HG03039 (cell line): ENCODE measurements around the gene GTF2H4.

ENCODE experiments used
- ATAC-seq: cut with Tn5 transposase; IDR thresholded peaks from one replicate; pipeline ENCODE4 v1.9.1; 2021; ENCODE audit warnings: mild to moderate bottlenecking, moderate library complexity; ENCODE audit not compliant: unreplicated experiment

Gene GTF2H4

DNA sequence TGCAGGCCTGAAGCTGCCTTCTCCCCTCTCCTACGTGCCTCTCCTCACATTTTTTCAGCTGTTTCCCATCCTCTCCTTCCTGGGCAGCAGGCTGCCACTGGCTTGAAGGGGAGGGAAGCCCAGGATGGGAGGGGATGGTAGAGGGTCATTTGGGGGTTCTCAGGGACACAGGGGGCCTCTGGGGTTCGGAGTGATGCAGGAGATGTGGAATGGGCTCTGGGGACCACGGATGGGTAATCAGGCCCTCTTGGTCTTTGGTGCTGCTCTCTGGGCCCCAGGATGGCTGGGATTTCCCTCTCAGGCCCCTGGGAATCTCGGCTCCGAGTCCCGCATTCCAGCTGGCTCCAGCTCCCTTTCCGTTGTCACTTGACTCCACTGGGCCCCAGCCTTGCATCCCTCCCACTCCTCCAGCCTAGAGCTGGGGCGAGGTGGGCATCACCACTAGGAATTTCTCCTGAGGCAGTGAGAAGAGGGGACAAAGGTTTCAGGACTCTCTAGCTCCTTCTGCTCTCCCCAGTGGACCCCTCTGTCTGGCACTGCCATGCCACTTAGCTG lies 25.7 kb upstream of the GTF2H4 start:
- no peak for ATAC-seq

DNA sequence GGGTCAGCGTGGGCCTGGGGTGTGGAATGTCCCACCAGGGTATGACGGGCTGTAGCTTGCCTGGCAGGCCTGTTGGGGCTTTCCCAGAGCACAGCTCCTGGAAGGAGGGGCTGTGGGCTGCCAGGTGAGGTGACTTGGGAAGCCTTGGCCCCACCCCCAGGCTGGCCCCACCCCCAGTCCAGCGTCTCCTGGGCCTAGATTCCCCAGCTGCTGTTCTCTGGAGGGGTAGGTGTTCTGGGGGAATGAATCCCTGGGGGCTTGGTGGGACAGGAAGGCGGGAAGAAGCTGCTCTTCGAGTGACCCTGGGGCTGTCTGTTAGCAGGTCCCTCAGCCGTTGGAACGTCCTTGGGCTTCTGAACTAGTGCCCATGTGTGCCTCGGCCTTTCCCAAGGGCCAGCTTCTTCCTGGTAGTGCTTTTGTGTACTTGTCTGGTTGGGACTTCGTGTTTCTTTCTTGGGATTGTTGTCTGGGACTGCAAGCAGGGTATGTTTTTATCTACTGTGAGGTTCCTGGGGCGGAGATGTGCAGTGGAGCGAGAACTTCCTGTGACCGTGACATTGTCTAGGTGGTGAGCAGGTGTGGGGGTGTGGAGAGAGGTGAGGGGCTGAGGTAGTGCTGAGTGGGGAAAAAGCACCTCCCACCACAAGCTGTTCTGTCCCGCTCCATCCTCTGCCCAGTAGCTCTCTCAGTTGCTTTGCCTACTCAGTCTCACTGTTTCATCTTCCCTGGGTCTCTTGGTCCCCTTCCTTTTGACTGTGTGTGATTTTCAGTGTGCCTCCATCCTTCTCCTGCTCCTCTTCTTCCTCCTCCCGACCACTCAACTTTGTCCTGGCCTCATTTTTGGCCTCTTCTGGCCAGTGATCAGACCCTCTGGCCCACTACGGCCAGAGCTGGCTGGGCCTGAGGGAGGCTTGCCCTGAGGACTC lies 25.0 kb upstream of the GTF2H4 start:
- ATAC-seq: no peak

DNA sequence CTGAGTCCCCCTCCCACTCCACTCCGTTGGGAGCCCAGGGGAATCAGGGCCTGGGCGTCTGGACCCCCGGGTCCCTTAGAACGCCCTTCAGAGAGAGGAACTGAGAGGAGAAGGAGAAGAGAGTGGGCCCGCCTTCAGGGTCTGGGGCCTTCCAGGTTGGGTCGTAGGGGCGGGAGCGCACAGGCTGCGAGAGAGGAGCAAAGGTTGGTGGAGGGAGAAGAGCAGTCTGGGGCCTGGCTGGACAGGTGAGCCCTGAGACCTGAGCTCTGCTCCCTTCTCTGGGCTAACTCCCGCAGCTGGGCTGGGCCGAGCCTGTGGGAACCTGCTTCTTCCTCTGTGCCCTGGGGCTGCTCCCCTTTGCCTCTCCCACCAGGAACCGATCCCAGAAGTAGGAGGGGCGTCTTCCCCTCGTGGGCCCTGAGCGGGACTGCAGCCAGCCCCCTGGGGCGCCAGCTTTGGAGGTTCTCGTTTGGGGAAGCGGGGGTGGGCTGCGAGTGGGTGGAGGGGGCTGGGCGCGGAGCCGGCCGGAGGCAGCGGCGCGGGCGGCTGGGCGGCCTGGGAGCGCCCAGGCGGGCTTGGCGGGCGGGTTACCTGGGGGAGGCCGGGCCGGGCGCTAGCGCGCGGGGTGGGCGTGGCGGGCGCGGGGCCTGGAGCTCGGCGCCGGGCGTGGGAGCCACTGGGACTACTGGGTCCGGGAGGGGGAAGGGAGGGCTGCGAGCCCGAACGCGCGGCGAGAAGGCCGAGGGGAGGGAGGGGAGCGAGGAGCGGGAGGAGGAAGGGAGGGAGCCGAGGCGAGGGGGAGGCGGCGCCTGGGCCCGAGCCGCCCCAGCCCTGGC lies 24.1 kb upstream of the GTF2H4 start, which contains the start of gene DDR1:
DDR1 (plus strand) TSS at position 835 of the 836 bp plus-strand sequence. CDS start 4,211 bp downstream, outside the sequence.
- no peak for ATAC-seq

DNA sequence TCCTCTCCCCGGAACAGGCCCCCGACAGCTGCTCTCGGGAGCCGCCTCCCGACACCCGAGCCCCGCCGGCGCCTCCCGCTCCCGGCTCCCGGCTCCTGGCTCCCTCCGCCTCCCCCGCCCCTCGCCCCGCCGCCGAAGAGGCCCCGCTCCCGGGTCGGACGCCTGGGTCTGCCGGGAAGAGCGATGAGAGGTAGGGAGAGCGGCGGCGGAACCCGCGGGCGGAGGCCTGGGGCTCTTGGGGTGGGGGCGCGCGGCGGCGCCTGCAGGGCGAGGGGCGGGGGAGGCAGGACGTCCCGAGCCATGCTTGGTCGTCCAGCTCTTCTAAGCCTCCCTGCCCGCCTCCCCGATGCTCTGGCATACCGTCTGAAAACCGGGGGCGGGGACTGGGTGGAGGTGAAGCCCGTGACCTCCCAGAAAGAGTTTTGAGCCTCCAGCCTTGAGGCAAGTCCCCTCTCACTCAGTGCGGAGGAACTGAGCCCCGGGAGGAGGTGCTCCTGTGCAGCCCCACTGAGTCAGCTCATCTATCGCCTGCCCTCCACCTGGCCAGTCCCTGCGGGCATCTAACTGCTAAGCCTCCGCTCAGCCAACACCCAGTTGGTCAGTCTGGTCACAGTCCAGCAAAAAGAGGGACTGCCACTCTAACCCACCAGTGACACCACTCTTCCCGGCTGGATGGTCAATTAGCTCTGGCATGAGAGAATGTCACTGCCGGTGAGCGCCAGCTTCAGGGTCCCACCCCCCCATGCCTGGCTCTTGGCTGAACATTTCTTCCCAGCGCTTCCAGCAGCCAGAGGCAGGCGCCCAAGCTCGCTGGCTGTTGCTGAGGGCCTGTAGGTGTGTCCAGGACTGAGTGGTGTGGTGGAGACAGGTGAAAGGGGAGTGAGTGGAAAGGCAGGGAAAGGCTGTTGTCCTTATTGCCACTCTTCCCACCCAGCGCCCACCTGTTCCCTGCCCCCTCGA lies 23.2 kb upstream of the GTF2H4 start:
- ATAC-seq: no peak

DNA sequence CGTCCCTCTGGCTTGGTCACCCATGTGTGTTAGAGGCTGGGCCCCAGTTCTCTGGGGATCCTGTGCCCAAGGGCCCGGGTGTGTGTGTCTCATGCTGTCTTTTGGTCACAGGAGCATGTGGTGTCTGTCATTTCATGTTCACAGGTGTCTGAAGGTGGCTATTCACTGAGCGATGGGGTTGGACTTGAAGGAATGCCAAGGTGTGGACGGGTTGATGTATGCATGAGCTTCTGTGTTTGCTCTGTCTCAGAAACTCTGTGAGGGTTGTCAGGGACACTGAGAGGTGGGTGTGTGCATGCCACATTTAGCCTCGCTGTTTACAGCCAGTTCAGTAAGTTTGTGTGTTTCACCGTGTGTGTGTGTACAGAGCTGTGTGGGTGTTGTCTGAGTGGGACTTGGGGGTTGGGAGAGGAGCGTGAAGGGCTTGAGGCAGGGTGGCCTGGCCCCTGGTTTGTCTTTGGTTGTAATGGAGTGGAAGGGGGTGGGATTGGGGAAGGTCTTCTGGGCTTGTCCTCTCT lies 22.5 kb upstream of the GTF2H4 start:
- no peak for ATAC-seq

DNA sequence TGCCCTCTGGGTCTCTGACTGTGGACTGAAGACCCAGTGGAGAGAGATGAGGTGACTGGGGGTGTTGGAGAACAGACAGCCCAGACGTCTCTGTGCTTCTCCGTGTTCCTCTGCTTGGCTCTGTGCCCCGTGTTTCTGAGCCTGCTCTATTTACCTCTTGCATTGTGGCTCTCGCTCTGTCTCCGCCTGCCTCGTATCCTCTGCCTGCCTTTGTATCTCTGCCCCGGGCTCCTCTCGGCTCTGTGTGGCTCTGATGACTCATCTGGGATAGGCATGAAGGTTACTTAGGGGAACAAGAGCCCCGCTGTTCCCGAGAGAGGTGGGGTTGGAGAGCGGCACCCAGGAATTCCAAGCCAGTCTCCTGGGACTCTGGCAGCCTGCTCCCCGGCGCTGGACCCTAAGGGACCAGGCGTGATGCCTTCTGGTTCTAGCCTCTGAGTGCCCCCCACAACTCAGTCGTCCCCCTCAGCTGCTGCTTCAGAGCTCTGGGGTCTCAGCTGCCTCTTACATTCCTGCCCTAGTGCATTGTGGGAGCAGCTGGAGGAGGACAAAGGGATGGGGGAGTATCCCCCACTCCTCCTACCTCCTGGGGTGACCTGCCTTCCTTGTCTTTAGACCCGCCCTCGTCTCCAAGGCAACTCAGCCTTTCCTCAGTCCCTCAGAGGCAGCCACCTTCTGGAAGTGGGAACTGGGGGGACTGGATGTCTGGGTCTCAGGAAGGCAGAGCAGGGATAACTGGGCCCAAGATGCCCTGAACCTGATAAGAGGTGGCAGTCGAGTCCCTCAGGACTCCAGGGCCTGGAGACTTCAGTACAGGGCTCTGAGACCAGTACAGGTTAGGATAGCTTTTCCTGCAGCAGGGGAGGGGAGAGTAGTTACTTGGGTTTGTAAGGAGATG lies 21.8 kb upstream of the GTF2H4 start:
- ATAC-seq: no peak

DNA sequence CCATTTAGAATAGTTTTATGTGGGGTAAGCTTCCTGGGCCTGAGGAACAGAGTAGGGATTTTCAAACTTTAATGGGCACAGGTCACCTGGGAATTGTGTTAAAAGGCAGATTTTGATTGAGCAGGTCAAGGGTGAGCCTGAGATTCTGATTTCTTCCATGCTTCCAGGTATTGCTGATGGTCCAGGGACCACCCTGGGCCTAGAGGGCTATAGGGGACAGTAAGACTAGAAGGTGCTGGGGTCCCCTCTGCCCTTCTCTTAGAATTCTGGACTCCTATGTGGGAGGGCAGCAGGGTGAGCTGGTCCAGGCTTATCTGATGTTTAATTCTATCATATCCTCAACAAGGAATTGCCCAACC lies 21.1 kb upstream of the GTF2H4 start:
- ATAC-seq: no peak

DNA sequence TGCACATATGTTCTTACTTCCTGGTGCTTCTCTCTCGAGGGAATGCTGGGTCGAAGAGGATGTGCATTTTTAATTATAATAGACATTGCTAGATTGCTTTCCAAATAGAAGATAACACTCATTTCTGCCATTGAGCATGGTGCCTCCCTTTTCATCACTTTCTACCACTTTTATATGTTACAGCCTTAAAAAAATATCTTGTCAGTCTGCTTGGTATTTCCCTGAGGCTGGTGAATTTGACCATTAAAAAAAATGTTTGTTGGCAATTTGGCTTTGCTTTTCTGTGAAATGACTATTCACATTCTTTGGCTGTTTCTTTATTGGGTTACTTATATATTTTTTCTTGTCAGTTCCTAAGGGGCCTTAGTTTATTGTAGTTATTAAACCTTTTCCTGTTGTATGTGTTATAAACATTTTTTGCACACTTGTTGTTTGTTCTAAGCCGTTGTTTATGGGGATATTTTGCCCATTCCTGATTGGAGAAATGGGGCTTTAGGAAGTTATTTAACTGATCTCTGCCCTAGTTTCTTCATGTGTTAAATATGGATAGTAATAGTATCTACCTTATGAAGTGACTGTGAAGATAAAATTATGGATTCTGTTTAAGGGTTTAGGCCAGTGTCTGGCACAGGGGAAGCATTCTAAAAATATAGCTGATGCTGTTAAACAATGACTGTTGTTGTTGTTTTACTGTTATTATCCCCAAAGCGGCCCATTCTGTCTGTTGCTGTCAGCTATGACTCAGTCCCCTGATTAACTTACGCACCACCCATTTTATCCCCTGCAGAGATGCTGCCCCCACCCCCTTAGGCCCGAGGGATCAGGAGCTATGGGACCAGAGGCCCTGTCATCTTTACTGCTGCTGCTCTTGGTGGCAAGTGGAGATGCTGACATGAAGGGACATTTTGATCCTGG lies 19.8 kb upstream of the GTF2H4 start:
- no peak for ATAC-seq

DNA sequence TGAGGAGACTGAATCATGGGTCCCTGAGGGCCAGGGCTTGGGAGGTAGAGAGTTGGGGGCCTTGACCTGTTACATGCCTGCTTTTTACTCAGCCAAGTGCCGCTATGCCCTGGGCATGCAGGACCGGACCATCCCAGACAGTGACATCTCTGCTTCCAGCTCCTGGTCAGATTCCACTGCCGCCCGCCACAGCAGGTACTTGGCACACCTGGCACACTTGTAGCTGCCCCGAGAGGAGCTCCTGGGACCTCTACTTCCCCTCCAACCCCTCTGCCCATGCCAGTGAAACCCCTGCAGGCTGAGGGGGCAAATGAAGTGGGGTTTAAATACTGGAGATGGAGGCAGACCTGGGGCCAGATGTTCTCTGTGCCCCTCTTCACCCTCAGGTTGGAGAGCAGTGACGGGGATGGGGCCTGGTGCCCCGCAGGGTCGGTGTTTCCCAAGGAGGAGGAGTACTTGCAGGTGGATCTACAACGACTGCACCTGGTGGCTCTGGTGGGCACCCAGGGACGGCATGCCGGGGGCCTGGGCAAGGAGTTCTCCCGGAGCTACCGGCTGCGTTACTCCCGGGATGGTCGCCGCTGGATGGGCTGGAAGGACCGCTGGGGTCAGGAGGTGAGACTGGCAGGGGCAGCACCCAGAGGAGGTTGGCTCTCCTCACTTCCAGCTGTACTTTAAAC lies 19.1 kb upstream of the GTF2H4 start:
- no peak for ATAC-seq

DNA sequence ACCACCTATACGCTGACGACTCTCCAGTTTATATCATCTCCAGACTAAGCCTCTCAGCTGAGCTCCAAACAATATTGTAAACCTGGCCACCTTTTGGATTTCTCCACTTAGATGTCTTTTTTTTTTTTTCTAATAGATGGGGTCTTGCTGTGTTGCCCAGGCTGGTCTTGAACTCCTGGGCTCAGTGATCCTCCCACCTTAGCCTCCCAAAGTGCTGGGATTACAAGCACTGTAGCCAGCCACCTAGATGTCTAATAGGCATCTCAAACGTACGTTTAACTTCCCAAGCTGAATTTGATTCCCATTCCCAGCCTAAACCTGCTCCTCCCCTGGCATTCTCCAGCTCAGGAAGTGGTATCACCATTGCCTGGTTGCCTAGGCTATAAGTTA lies 18.5 kb upstream of the GTF2H4 start:
- ATAC-seq: no peak

DNA sequence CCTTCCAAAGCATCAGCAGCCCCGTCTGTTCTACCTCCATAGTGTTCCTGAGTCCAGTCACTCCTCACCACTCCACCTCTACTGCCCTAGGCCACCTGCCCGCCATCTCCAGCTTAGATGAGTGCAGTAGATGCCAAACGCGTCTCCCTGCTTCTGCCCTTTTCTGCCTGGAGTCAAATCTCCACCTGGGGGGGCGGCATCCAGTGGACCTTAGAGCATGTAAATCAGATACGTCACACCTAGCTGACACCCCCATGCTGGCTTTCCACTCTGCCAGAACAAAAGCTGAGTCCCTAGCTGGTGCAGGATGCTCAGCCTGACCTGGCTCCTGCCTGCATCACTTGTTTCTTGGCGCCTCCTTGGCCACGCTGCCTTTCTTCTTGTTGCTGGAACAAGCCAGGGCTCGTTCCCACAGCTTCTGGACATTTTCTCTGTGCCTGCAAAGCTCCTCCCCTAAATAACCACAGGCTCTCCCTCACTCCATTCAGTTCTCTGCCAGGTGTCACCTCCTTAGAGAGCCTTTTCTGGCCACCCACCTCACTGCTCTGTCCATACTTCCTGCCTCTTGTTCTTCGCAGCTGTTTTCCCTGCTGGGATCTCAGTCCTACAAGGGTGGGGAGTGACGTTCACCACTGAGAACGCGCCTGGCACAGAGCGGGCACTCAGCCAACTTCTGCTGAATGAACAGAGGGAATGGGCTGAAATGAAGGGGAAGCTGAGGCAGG lies 17.9 kb upstream of the GTF2H4 start:
- no peak for ATAC-seq

DNA sequence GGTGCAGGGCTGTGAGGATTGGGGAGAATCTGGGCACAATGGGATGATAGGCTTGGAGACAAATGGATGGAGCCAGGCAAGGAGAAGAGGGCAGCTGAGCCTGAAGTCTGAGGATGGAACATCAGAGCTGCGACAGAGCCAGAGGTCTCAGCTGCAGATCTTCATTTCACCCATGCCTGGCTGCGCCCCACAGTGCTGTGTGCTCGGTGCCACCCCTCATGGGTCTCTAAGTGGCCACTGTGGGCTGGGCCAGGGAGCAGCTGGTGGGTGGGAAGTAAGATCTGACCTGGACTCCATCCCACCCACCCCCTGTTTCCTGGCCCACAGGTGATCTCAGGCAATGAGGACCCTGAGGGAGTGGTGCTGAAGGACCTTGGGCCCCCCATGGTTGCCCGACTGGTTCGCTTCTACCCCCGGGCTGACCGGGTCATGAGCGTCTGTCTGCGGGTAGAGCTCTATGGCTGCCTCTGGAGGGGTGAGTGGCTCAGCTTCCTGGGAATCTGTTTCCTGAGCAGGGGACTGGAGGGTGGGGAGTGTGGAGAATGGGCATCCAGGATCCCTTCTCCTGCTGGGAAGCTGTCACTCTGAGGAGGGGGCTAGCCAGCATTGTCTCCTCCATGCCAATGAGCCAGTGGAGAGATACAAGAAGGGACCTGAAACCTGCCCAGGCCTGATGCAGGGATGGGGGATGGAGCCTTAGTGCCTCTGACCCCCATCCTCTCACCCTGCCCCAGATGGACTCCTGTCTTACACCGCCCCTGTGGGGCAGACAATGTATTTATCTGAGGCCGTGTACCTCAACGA lies 17.2 kb upstream of the GTF2H4 start:
- no peak for ATAC-seq

DNA sequence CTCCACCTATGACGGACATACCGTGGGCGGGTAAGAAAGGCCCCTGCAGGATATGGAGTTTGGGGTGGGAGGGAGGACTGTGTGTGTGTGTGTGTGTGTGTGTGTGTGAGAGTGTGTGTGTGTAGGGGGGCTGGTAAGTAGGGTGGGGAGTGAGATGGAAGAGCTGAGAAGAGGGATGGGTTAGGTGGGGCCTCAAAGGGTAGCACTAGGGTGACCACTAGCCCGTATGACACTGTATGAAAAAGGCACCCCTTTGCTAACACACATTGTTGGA lies 16.6 kb upstream of the GTF2H4 start:
- no peak for ATAC-seq

DNA sequence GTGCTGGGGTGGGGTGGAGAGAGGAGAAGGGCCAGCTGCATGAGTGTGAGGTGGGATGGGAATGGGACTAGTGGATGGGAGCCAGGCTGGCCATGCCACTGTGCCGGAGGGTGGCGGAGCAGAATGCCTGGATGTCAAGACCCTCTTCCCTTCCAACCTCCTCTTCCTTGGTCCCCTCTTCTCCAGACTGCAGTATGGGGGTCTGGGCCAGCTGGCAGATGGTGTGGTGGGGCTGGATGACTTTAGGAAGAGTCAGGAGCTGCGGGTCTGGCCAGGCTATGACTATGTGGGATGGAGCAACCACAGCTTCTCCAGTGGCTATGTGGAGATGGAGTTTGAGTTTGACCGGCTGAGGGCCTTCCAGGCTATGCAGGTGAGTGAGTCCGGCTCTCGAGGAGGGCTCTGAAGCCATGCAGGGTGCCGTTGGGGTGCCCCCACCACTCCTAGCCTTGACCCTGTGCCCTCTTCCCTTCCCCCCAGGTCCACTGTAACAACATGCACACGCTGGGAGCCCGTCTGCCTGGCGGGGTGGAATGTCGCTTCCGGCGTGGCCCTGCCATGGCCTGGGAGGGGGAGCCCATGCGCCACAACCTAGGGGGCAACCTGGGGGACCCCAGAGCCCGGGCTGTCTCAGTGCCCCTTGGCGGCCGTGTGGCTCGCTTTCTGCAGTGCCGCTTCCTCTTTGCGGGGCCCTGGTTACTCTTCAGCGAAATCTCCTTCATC lies 16.0 kb upstream of the GTF2H4 start:
- no peak for ATAC-seq

DNA sequence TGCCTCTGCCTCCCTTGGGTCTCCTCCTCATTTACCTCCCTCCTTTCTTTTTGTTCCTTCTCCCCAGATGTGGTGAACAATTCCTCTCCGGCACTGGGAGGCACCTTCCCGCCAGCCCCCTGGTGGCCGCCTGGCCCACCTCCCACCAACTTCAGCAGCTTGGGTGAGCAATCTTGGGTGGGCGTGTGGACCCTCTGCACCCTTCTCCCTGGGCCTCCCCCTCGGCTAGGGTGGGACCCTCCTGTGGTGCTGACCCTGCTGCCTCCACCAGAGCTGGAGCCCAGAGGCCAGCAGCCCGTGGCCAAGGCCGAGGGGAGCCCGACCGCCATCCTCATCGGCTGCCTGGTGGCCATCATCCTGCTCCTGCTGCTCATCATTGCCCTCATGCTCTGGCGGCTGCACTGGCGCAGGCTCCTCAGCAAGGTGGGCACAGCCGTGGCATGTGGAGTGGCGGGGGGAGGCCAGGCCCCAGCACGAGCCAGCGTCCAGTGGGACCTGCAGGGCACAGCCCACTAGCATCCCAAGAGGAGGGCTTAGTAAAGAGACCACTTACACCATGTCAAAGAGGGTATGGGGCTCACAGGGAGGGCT lies 14.9 kb upstream of the GTF2H4 start:
- no peak for ATAC-seq
